Cardiac muscle cell (in vitro differentiated cells and primary cell): ENCODE data around the gene POMC. TPM values are rescaled to one million over a fixed set of nuclear protein-coding genes. Genes with fewer than 3 reads are reported as not detected.

Source experiments
- DNase-seq, 2 donors: peaks; one replicate each; pipeline versions ENCODE4 v3.0.0 to v3.0.0-alpha.2; 2010 to 2017; ENCODE audit warnings: low read depth in 1 of 2, low spot score in 1 of 2
- H3K27ac ChIP-seq: fragments of 200-600 bp; sonication (generic); 2 replicates; pipeline ENCODE4 v1.5.1; 2016
- H3K27me3 ChIP-seq: fragments of 200-600 bp; sonication (generic); 2 replicates; pipeline ENCODE4 v1.6.0; 2016; ENCODE audit warnings: control low read depth
- H3K36me3 ChIP-seq: fragments of 200-600 bp; sonication (generic); 2 replicates; pipeline ENCODE4 v1.5.1; 2016; ENCODE audit warnings: control low read depth
- H3K4me1 ChIP-seq: fragments of 200-600 bp; sonication (generic); 2 replicates; pipeline ENCODE4 v1.8.1; 2017; ENCODE audit warnings: low read depth, mild to moderate bottlenecking, mixed run types
- H3K4me3 ChIP-seq: fragments of 200-600 bp; sonication (generic); 2 replicates; pipeline ENCODE4 v1.5.1; 2016; ENCODE audit warnings: mild to moderate bottlenecking
- H3K9me3 ChIP-seq: fragments of 200-600 bp; sonication (generic); 2 replicates; pipeline ENCODE4 v1.5.1; 2017; ENCODE audit warnings: low read depth, mild to moderate bottlenecking, control low read depth
- polyA plus RNA-seq: library from polyadenylated mRNA; unstranded; fragments of >200 nt; fragmentation: Nextera tagmentation; extraction: Ambion mirVana; gene quantifications from 2 replicates; pipeline ENCODE4 v1.2.1, GENCODE V29; 2016
- total RNA-seq: library from RNA; depleted of rRNA; stranded (reverse); fragments of >200 nt; gene quantifications from 2 replicates; pipeline ENCODE4 v1.2.3, GENCODE V29; 2016
- TF ChIP-seq, protein P1 (sequence below): IDR thresholded peaks from 2 replicates; pipeline ENCODE4 v1.5.1; 2012; ENCODE audit warnings: low read depth, mild to moderate bottlenecking, low read length

The POMC gene
- total and polyA plus RNA-seq, 2 experiments from 2014 or later = 2.0 to 2.8 TPM

GRCh38 chr2:25188405-25188804, 20.0 kb upstream of the POMC start:
- no peak for DNase-seq
- H3K27me3 ChIP-seq = no peaks in the 10 kb centered on the region
- H3K4me1 ChIP-seq = no peaks in the 10 kb centered on the region
- no peaks in the 10 kb centered on the region for H3K9me3 ChIP-seq
- H3K27ac ChIP-seq = no peak overlapping the region
- TF ChIP-seq, protein P1, sequence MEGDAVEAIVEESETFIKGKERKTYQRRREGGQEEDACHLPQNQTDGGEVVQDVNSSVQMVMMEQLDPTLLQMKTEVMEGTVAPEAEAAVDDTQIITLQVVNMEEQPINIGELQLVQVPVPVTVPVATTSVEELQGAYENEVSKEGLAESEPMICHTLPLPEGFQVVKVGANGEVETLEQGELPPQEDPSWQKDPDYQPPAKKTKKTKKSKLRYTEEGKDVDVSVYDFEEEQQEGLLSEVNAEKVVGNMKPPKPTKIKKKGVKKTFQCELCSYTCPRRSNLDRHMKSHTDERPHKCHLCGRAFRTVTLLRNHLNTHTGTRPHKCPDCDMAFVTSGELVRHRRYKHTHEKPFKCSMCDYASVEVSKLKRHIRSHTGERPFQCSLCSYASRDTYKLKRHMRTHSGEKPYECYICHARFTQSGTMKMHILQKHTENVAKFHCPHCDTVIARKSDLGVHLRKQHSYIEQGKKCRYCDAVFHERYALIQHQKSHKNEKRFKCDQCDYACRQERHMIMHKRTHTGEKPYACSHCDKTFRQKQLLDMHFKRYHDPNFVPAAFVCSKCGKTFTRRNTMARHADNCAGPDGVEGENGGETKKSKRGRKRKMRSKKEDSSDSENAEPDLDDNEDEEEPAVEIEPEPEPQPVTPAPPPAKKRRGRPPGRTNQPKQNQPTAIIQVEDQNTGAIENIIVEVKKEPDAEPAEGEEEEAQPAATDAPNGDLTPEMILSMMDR = no peak
- no peak overlapping the region for H3K4me3 ChIP-seq
- no peaks in the 10 kb centered on the region for H3K36me3 ChIP-seq

DNA sequence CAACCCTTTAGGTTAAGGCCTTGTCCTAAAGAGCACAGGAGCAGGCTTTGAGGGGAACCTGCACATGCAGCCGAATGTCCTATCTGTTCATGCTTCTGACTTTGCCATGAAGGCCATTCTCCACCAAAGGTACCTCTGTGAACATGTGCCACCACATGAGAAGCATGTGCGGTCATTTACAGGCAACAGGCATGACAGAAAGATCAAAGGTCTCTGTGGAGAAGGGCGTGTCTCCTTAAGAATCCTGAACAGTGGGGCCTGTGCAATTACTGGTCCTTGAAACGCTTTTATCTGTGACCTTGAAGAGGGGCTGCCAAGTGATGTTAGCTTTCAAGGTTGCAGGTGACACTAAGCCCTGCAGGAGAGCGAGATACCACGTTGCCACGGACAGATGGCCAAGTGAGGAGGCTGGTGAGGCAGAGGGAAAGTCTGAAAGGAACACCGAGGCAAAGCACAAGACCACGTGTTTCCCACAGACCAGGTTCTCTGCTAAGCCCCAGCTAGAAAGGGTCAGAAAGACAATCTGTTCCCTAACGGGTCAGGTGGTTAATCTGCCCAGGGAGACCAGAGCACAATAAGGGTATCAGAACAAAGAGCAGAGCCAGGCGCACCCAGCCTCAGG, 19.5 kb upstream of the POMC start:
- H3K4me1 ChIP-seq = no peaks in the 10 kb centered on the region
- no peak overlapping the region for H3K27ac ChIP-seq
- H3K36me3 ChIP-seq = no peaks in the 10 kb centered on the region
- TF ChIP-seq, protein P1 = no peak
- DNase-seq = no peak
- H3K9me3 ChIP-seq = no peaks in the 10 kb centered on the region
- H3K4me3 ChIP-seq = no peak overlapping the region
- no peaks in the 10 kb centered on the region for H3K27me3 ChIP-seq

DNA sequence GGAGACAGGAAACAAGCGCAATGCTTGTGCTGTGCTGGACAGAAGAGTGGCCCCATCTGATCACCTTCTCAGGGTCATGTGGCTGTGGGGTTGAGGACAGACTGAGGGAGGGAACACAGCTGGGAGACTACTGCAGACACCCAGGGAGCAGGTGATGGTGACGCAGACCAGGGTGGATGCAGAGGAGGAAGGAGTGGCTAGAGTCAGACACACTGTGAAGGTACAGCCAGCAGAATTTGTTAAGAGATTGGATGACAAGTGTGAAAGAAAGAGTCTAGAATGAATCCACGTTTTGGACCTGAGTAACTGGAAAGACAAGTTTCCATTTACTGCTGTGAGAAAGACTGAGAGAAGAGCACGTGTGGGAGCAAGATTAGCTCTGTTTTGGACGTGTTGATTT, 15.9 kb upstream of the POMC start:
- Histone ChIP-seq H3K4me1 (no peaks in the 10 kb centered on the region), H3K9me3 (no peaks in the 10 kb centered on the region), H3K36me3 (no peaks in the 10 kb centered on the region), H3K27me3 (no peaks in the 10 kb centered on the region), H3K27ac (no peak overlapping the region), H3K4me3 (no peak overlapping the region)
- TF ChIP-seq, protein P1 = no peak
- DNase-seq = peak in 1 of 2 donors; percentile 36

- H3K4me3 ChIP-seq = no peak overlapping the region
- TF ChIP-seq, protein P1 = no peak
- H3K4me1 ChIP-seq = no peaks in the 10 kb centered on the region
- H3K27me3 ChIP-seq = peaks cover 12% of the 10 kb centered on the region
- H3K9me3 ChIP-seq = no peaks in the 10 kb centered on the region
- DNase-seq = no peak
- no peaks in the 10 kb centered on the region for H3K36me3 ChIP-seq
- H3K27ac ChIP-seq = no peak overlapping the region
Observed at GRCh38 chr2:25178976-25179375, 10.6 kb upstream of the POMC start.

DNA sequence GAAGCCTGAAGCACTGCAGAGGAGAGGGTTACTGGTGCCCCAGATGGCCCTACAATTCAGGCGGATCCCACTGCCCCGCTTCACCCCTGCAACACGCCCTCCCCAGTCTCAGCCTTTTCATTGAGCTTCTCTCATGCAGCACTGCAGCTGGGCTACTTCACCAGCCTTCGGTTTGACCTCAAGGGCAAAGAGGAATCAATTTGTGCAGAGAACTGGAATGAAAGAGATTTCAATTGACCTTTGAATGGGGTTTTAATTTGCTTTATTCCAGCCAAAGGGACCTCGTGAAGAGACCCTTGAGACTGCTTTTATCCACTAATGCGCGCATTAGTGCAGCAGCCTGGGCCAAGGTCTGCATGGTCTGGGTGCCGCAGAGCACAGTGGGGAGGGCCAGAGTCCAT, 8.8 kb upstream of the POMC start:
- Histone ChIP-seq H3K36me3 (no peaks in the 10 kb centered on the region), H3K4me1 (no peaks in the 10 kb centered on the region), H3K4me3 (no peak overlapping the region), H3K27ac (no peak overlapping the region), H3K27me3 (peaks cover 20% of the 10 kb centered on the region), H3K9me3 (no peaks in the 10 kb centered on the region)
- no peak for DNase-seq
- TF ChIP-seq, protein P1 = no peak
